MM.1S (cell line): ENCODE results near the gene SRPK3.

Experiments used
- EZH2 ChIP-seq: fragments of 300-600 bp; sonication (generic); optimal IDR thresholded peaks from 2 replicates; pipeline ENCODE3; 2017; ENCODE audit warnings: low read depth, mild to moderate bottlenecking, antibody characterized with exemption, low read length, mixed read lengths
- EZH2phosphoT487 ChIP-seq: fragments of 300-600 bp; sonication (generic); IDR thresholded peaks from 2 replicates; pipeline ENCODE4 v1.6.1; 2018; ENCODE audit warnings: antibody characterized with exemption, low read length
- TF ChIP-seq, protein P1 (sequence below): fragments of 300-600 bp; sonication (generic); IDR thresholded peaks from 2 replicates; pipeline ENCODE4 v1.5.1; 2016; ENCODE audit warnings: antibody characterized with exemption, low read length, mixed read lengths

DNA sequence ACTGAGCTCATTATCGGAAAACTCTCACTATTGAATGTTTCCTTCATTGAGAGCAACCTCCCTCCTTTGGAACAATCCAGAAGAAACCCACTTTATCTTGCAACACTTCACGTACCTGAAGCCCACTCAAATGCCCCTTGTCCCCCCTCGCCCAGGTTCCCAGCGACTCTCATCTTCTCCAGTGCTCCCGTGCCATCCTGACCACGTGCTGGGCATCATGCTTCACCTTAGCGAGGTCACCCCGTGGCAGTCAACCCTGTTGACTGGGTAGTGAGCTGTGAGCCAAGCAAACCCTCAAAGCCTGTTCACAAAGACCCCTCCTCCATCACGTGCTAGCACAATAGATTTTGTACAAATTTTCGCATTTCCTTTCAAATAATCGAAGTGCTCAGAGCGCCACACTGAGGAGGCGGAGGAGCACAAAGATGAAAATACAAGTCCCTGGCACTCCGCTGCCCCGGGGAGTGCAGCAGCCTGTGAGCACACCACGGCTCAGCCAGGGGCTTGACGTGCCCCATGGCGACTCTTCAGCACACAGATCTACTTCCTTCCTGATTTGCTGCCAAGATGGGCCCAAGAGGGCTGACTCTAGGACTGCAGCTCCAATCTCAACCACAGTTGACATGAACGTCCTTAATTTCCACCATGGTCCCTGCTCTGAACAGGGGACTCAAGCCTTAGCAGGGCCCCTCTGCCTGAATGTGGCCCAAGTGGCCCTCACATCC lies 33.9 kb downstream of the SRPK3 start:
- TF ChIP-seq EZH2 = no peak
- TF ChIP-seq, protein P1, sequence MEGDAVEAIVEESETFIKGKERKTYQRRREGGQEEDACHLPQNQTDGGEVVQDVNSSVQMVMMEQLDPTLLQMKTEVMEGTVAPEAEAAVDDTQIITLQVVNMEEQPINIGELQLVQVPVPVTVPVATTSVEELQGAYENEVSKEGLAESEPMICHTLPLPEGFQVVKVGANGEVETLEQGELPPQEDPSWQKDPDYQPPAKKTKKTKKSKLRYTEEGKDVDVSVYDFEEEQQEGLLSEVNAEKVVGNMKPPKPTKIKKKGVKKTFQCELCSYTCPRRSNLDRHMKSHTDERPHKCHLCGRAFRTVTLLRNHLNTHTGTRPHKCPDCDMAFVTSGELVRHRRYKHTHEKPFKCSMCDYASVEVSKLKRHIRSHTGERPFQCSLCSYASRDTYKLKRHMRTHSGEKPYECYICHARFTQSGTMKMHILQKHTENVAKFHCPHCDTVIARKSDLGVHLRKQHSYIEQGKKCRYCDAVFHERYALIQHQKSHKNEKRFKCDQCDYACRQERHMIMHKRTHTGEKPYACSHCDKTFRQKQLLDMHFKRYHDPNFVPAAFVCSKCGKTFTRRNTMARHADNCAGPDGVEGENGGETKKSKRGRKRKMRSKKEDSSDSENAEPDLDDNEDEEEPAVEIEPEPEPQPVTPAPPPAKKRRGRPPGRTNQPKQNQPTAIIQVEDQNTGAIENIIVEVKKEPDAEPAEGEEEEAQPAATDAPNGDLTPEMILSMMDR = no peak
- TF ChIP-seq EZH2phosphoT487 = no peak
